DOHH2 (cell line): ENCODE results near the gene FGGY.

Source experiments
- H3F3A ChIP-seq: fragments of 200-600 bp; sonication (generic), shearing (Covaris generic); 2 replicates; pipeline ENCODE4 v1.6.0; 2016; ENCODE audit warnings: antibody characterized with exemption, mild to moderate bottlenecking; ENCODE audit not compliant: control insufficient read depth, insufficient read depth
- H3K27ac ChIP-seq: fragments of 200-600 bp; sonication (generic); 2 replicates; pipeline ENCODE4 v1.5.1; 2014; ENCODE audit warnings: low read depth, mild to moderate bottlenecking, low read length, moderate library complexity
- H3K27me3 ChIP-seq: fragments of 200-600 bp; sonication (generic); 2 replicates; pipeline ENCODE4 v1.6.1; 2014; ENCODE audit warnings: mild to moderate bottlenecking, low read length, mixed read lengths; ENCODE audit not compliant: control insufficient read depth
- H3K36me3 ChIP-seq: fragments of 200-600 bp; sonication (generic); 2 replicates; pipeline ENCODE4 v1.6.1; 2014; ENCODE audit warnings: mild to moderate bottlenecking, low read length, moderate library complexity, mixed read lengths; ENCODE audit not compliant: control insufficient read depth
- H3K4me1 ChIP-seq: fragments of 200-600 bp; sonication (generic); 2 replicates; pipeline ENCODE4 v1.6.1; 2014; ENCODE audit warnings: mild to moderate bottlenecking, low read length, mixed read lengths; ENCODE audit not compliant: control insufficient read depth
- H3K4me2 ChIP-seq: fragments of 200-600 bp; sonication (generic); 2 replicates; pipeline ENCODE4 v1.6.0; 2014; ENCODE audit warnings: mild to moderate bottlenecking, low read length, moderate library complexity
- H3K4me3 ChIP-seq: fragments of 200-600 bp; sonication (generic); 2 replicates; pipeline ENCODE4 v1.5.1; 2014; ENCODE audit warnings: mild to moderate bottlenecking, low read length, mixed read lengths
- H3K79me2 ChIP-seq: fragments of 200-600 bp; sonication (generic); 2 replicates; pipeline ENCODE4 v1.6.1; 2014; ENCODE audit warnings: mild to moderate bottlenecking, low read length, mixed read lengths; ENCODE audit not compliant: control insufficient read depth
- H3K9me2 ChIP-seq: fragments of 200-600 bp; sonication (generic); replicated peaks from 2 replicates; pipeline ENCODE4 v1.6.1; 2014; ENCODE audit warnings: mild to moderate bottlenecking, low read length, mixed read lengths; ENCODE audit not compliant: control insufficient read depth
- H3K9me3 ChIP-seq: fragments of 200-600 bp; sonication (generic); 2 replicates; pipeline ENCODE4 v1.6.1; 2014; ENCODE audit warnings: antibody characterized with exemption, low read length, mixed read lengths; ENCODE audit not compliant: control insufficient read depth, insufficient read depth
- H4K20me1 ChIP-seq: fragments of 200-600 bp; sonication (generic); 2 replicates; pipeline ENCODE4 v1.6.0; 2014; ENCODE audit warnings: low read depth, mild to moderate bottlenecking, antibody characterized with exemption, low read length, moderate library complexity; ENCODE audit not compliant: control insufficient read depth, insufficient read depth
- CTCF ChIP-seq: fragments of 200-600 bp; sonication (generic); IDR thresholded peaks from one replicate; pipeline ENCODE4 v1.5.1; 2014; ENCODE audit warnings: antibody characterized with exemption, mild to moderate bottlenecking, low read depth, low read length; ENCODE audit not compliant: poor library complexity, severe bottlenecking
- EZH2phosphoT487 ChIP-seq: fragments of 200-600 bp; sonication (generic); IDR thresholded peaks from 2 replicates; pipeline ENCODE4 v1.6.1; 2017; ENCODE audit warnings: borderline replicate concordance, mild to moderate bottlenecking, antibody characterized with exemption, low read length, moderate library complexity, mixed read lengths

Gene FGGY

GRCh38 chr1:59704716-59705115, 407.8 kb downstream of the FGGY start:
- H3K27me3 ChIP-seq: no peaks in the 10 kb centered on the region; the same call in 1 of the 2 replicates
- H3F3A ChIP-seq: no peaks in the 10 kb centered on the region
- H4K20me1 ChIP-seq: no peaks in the 10 kb centered on the region
- TF ChIP-seq EZH2phosphoT487: no peak
- no peak for TF ChIP-seq CTCF
- no peak overlapping the region for H3K4me3 ChIP-seq
- H3K36me3 ChIP-seq: no peaks in the 10 kb centered on the region
- no peak overlapping the region for H3K27ac ChIP-seq
- H3K4me1 ChIP-seq: no peaks in the 10 kb centered on the region
- H3K9me2 ChIP-seq: no peaks in the 10 kb centered on the region
- H3K79me2 ChIP-seq: no peaks in the 10 kb centered on the region
- no peaks in the 10 kb centered on the region for H3K9me3 ChIP-seq
- no peak overlapping the region for H3K4me2 ChIP-seq

GRCh38 chr1:59705466-59706302, 408.8 kb downstream of the FGGY start:
- Histone ChIP-seq H3K36me3 (no peaks in the 10 kb centered on the region), H3K4me2 (no peak overlapping the region), H3K4me1 (no peaks in the 10 kb centered on the region), H3F3A (no peaks in the 10 kb centered on the region), H3K9me3 (no peaks in the 10 kb centered on the region), H3K4me3 (no peak overlapping the region), H3K27ac (no peak overlapping the region), H3K79me2 (no peaks in the 10 kb centered on the region), H3K9me2 (no peaks in the 10 kb centered on the region), H4K20me1 (no peaks in the 10 kb centered on the region), H3K27me3 (no peaks in the 10 kb centered on the region; the same call in 1 of the 2 replicates)
- TF ChIP-seq EZH2phosphoT487 (no peak), CTCF (no peak)

GRCh38 chr1:59706303-59706599, 409.4 kb downstream of the FGGY start:
- H3K27ac ChIP-seq: no peak overlapping the region
- no peak overlapping the region for H3K4me3 ChIP-seq
- no peaks in the 10 kb centered on the region for H3K36me3 ChIP-seq
- TF ChIP-seq EZH2phosphoT487 (no peak), CTCF (no peak)
- H3K79me2 ChIP-seq: no peaks in the 10 kb centered on the region
- no peak overlapping the region for H3K4me2 ChIP-seq
- no peaks in the 10 kb centered on the region for H3F3A ChIP-seq
- no peaks in the 10 kb centered on the region for H3K9me2 ChIP-seq
- no peaks in the 10 kb centered on the region for H4K20me1 ChIP-seq
- no peaks in the 10 kb centered on the region; the same call in 1 of the 2 replicates for H3K27me3 ChIP-seq
- H3K4me1 ChIP-seq: no peaks in the 10 kb centered on the region
- H3K9me3 ChIP-seq: no peaks in the 10 kb centered on the region
